Trophoblast cell (in vitro differentiated cells and primary cell): Measurements from ENCODE around the gene TET3.
"Not testable (repeated sequence)": the region's sequence is repeated elsewhere in the genome, so short reads cannot be mapped to it uniquely, and the experiment has no call there.

Experiments
- DNase-seq, 2 donors: peaks; one replicate each; pipeline ENCODE4 v3.0.0-alpha.2; 2016
- H2AFZ ChIP-seq: 2 replicates; pipeline ENCODE4 v1.6.1; 2013; ENCODE audit warnings: low read length, moderate library complexity, mild to moderate bottlenecking; ENCODE audit not compliant: insufficient read depth, poor library complexity
- H2AK5ac ChIP-seq: 2 replicates; pipeline ENCODE4 v1.6.1; 2013; ENCODE audit warnings: mild to moderate bottlenecking, low read length
- H2BK120ac ChIP-seq: 2 replicates; pipeline ENCODE4 v1.6.1; 2013; ENCODE audit warnings: low read length, mild to moderate bottlenecking, moderate library complexity; ENCODE audit not compliant: insufficient read depth, poor library complexity
- H2BK12ac ChIP-seq: 2 replicates; pipeline ENCODE4 v1.6.1; 2013; ENCODE audit warnings: mild to moderate bottlenecking, low read length, moderate library complexity
- H2BK5ac ChIP-seq: 2 replicates; pipeline ENCODE4 v1.6.1; 2013; ENCODE audit warnings: low read length, low read depth, moderate library complexity, mild to moderate bottlenecking; ENCODE audit not compliant: poor library complexity
- H3K14ac ChIP-seq: 2 replicates; pipeline ENCODE4 v1.6.1; 2013; ENCODE audit warnings: mild to moderate bottlenecking, low read length
- H3K18ac ChIP-seq: 2 replicates; pipeline ENCODE4 v1.6.1; 2013; ENCODE audit warnings: mild to moderate bottlenecking, low read length
- H3K23ac ChIP-seq: 2 replicates; pipeline ENCODE4 v1.6.1; 2013; ENCODE audit warnings: low read length
- H3K27ac ChIP-seq: 2 replicates; pipeline ENCODE4 v1.5.1; 2013; ENCODE audit warnings: low read depth, mild to moderate bottlenecking, inconsistent platforms, low read length, moderate library complexity
- H3K27me3 ChIP-seq: 2 replicates; pipeline ENCODE4 v1.6.1; 2013; ENCODE audit warnings: inconsistent platforms, mild to moderate bottlenecking, low read length, moderate library complexity; ENCODE audit not compliant: insufficient read depth
- H3K36me3 ChIP-seq, 2 experiments: 1 replicate in 1 of 2; 2 replicates in 1 of 2; pipeline ENCODE4 v1.6.1; 2013; ENCODE audit warnings: low read length in 2 of 2, mild to moderate bottlenecking in 2 of 2, moderate library complexity in 1 of 2; ENCODE audit not compliant: insufficient read depth in 2 of 2, control insufficient read depth in 1 of 2
- H3K4ac ChIP-seq: 2 replicates; pipeline ENCODE4 v1.6.1; 2013; ENCODE audit warnings: low read depth, mild to moderate bottlenecking, low read length, moderate library complexity
- H3K4me1 ChIP-seq, 2 experiments: 1 replicate in 1 of 2; 2 replicates in 1 of 2; pipeline ENCODE4 v1.6.1; 2013; ENCODE audit warnings: low read length in 2 of 2, mild to moderate bottlenecking in 2 of 2, moderate library complexity in 1 of 2; ENCODE audit not compliant: insufficient read depth in 2 of 2, control insufficient read depth in 1 of 2
- H3K4me2 ChIP-seq: 2 replicates; pipeline ENCODE4 v1.6.1; 2013; ENCODE audit warnings: inconsistent platforms, mild to moderate bottlenecking, low read length, moderate library complexity
- H3K4me3 ChIP-seq: 2 replicates; pipeline ENCODE4 v1.5.1; 2013; ENCODE audit warnings: mild to moderate bottlenecking, low read depth, low read length, inconsistent platforms
- H3K79me1 ChIP-seq: one replicate; pipeline ENCODE4 v1.6.1; 2013; ENCODE audit warnings: low read length
- H3K79me2 ChIP-seq: 2 replicates; pipeline ENCODE4 v1.6.1; 2013; ENCODE audit warnings: low read length, mild to moderate bottlenecking; ENCODE audit not compliant: control insufficient read depth, insufficient read depth, poor library complexity
- H3K9ac ChIP-seq: 2 replicates; pipeline ENCODE4 v1.6.1; 2013; ENCODE audit warnings: mild to moderate bottlenecking, low read length
- H3K9me3 ChIP-seq: 2 replicates; pipeline ENCODE4 v1.6.1; 2013; ENCODE audit warnings: low read depth, mild to moderate bottlenecking, control low read depth, inconsistent platforms, low read length; ENCODE audit not compliant: insufficient read depth
- H4K12ac ChIP-seq: 2 replicates; pipeline ENCODE4 v1.6.1; 2013; ENCODE audit warnings: low read depth, mild to moderate bottlenecking, low read length, moderate library complexity
- H4K8ac ChIP-seq: 2 replicates; pipeline ENCODE4 v1.6.1; 2013; ENCODE audit warnings: low read depth, mild to moderate bottlenecking, low read length, moderate library complexity
- H4K91ac ChIP-seq: one replicate; pipeline ENCODE4 v1.6.1; 2013; ENCODE audit warnings: low read depth, mild to moderate bottlenecking, low read length, moderate library complexity
- WGBS: extraction: QIAGEN DNeasy Blood & Tissue Kit; methylation state at CpG from one replicate; pipeline ENCODE4 v1.1.7; 2013; ENCODE audit warnings: missing lambda C conversion rate; ENCODE audit not compliant: insufficient read length, insufficient coverage; ENCODE audit errors: extremely low coverage; 5-methylcytosine and 5-hydroxymethylcytosine counted together

Gene TET3

GRCh38 chr2:73938718-73939352, 45.9 kb upstream of the TET3 start:
- Histone ChIP-seq H3K23ac (no peak overlapping the region), H3K4ac (peak overlapping the region; percentile 64), H4K91ac (no peak overlapping the region), H2AFZ (no peak overlapping the region), H3K4me2 (no peak overlapping the region), H2AK5ac (no peak overlapping the region), H3K36me3 (peaks cover 4 to 11% of the 10 kb centered on the region in 2 experiments), H3K4me1 (peaks cover 0 to 2% of the 10 kb centered on the region in 2 experiments), H3K27me3 (no peaks in the 10 kb centered on the region), H3K79me2 (no peaks in the 10 kb centered on the region), H4K8ac (peak overlapping the region; percentile 26), H2BK5ac (no peak overlapping the region), H3K18ac (peak overlapping the region; percentile 54), H3K9ac (no peak overlapping the region), H3K14ac (no peak overlapping the region), H3K79me1 (no peaks in the 10 kb centered on the region), H4K12ac (no peak overlapping the region), H2BK12ac (no peak overlapping the region), H3K9me3 (no peaks in the 10 kb centered on the region), H3K27ac (no peak overlapping the region), H2BK120ac (no peak overlapping the region), H3K4me3 (no peak overlapping the region)
- DNase-seq, result no peak
- no CpG with 5 or more reads among the region's 5 CpGs for WGBS

GRCh38 chr2:73939419-73939818, 45.3 kb upstream of the TET3 start:
- H3K4me2 ChIP-seq, result no peak overlapping the region
- H3K79me2 ChIP-seq, result no peaks in the 10 kb centered on the region
- H3K4ac ChIP-seq, result peak overlapping the region; percentile 52
- no peaks in the 10 kb centered on the region for H3K79me1 ChIP-seq
- H3K14ac ChIP-seq, result no peak overlapping the region
- H3K4me1 ChIP-seq, result peaks cover 0 to 2% of the 10 kb centered on the region in 2 experiments
- H2BK120ac ChIP-seq, result no peak overlapping the region
- H3K4me3 ChIP-seq, result no peak overlapping the region
- no peak overlapping the region for H3K23ac ChIP-seq
- no peak overlapping the region for H2AK5ac ChIP-seq
- no peak overlapping the region for H2AFZ ChIP-seq
- H2BK5ac ChIP-seq, result no peak overlapping the region
- no peak overlapping the region for H2BK12ac ChIP-seq
- no peak overlapping the region for H4K12ac ChIP-seq
- no peaks in the 10 kb centered on the region for H3K9me3 ChIP-seq
- DNase-seq, result peak; percentile 38 to 45
- peaks cover 4 to 11% of the 10 kb centered on the region in 2 experiments for H3K36me3 ChIP-seq
- H4K91ac ChIP-seq, result no peak overlapping the region
- no peak overlapping the region for H3K9ac ChIP-seq
- no peak overlapping the region for H3K27ac ChIP-seq
- no peak overlapping the region for H3K18ac ChIP-seq
- H4K8ac ChIP-seq, result no peak overlapping the region
- no peaks in the 10 kb centered on the region for H3K27me3 ChIP-seq
- no CpG with 5 or more reads among the region's 2 CpGs for WGBS

GRCh38 chr2:73940066-73940465, 44.6 kb upstream of the TET3 start:
- not testable (repeated sequence) for H4K91ac ChIP-seq, H4K8ac ChIP-seq, H2BK5ac ChIP-seq, H3K79me2 ChIP-seq, H2AK5ac ChIP-seq, H3K4me2 ChIP-seq, H4K12ac ChIP-seq, H3K14ac ChIP-seq, H2BK120ac ChIP-seq, H3K4ac ChIP-seq, H3K79me1 ChIP-seq, H2AFZ ChIP-seq, H3K4me3 ChIP-seq, H3K9ac ChIP-seq, H3K27me3 ChIP-seq, H2BK12ac ChIP-seq, H3K27ac ChIP-seq, H3K18ac ChIP-seq, H3K4me1 ChIP-seq, H3K9me3 ChIP-seq, H3K23ac ChIP-seq
- H3K36me3 ChIP-seq, result peaks cover 4 to 14% of the 10 kb centered on the region in 2 experiments
- WGBS, result no CpG with 5 or more reads among the region's 1 CpG
- peak in 1 of 2 donors; percentile 19 for DNase-seq

- Histone ChIP-seq H3K9me3 (no peaks in the 10 kb centered on the region), H3K4me1 (peaks cover 0 to 2% of the 10 kb centered on the region in 2 experiments), H3K4ac (no peak overlapping the region), H2AK5ac (no peak overlapping the region), H2AFZ (no peak overlapping the region), H2BK12ac (no peak overlapping the region), H3K14ac (no peak overlapping the region), H4K91ac (no peak overlapping the region), H3K36me3 (peaks cover 4 to 21% of the 10 kb centered on the region in 2 experiments), H3K27me3 (no peaks in the 10 kb centered on the region), H3K79me2 (no peaks in the 10 kb centered on the region), H3K9ac (no peak overlapping the region), H3K18ac (no peak overlapping the region), H3K23ac (no peak overlapping the region), H3K27ac (no peak overlapping the region), H3K4me2 (no peak overlapping the region), H3K4me3 (no peak overlapping the region), H2BK5ac (no peak overlapping the region), H4K8ac (no peak overlapping the region), H2BK120ac (no peak overlapping the region), H4K12ac (no peak overlapping the region), H3K79me1 (no peaks in the 10 kb centered on the region)
- no peak for DNase-seq
- no CpG with 5 or more reads among the region's 2 CpGs for WGBS
Measured at GRCh38 chr2:73942664-73943063, 42.0 kb upstream of the TET3 start.
